C4-2B (cell line): Measurements from ENCODE around the gene RDX.

ENCODE experiments used
- CTCF ChIP-seq: fragments of 450-650 bp; conservative IDR thresholded peaks from 2 replicates; pipeline ENCODE4 v1.5.1; 2017; ENCODE audit warnings: mild to moderate bottlenecking
- ZFX ChIP-seq: fragments of 450-650 bp; IDR thresholded peaks from 2 replicates; pipeline ENCODE4 v1.6.1; 2017

GRCh38 chr11:110301577-110301976 is 5.2 kb upstream of the RDX start:
- TF ChIP-seq CTCF = no peak
- TF ChIP-seq ZFX = no peak
